ENCODE data around the gene RBM5.

DNA sequence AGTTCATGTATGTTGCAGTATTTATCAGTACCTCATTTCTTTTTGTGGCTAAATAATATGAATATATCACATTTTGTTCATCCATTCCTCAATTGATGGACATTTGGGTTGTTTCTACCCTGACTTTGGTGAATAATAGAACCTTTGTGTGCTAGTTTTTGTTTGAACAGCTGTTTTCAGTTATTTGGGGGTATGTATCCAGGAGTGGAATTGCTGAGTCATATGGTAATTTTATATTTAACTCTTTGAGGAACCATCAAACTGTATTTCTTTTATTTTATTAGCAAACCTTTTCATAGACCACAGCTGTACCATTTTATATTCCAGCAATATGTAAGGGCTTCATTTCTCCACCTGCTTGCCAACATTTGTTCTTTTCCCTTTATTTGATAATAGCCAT, 38.4 kb upstream of the RBM5 start:
- no peak for TF ChIP-seq POLR2AphosphoS5 (IDR thresholded peaks at IDR 0.05; ENCODE audit: low read depth, low read length)
- no peak for TF ChIP-seq POLR2A (IDR thresholded peaks at IDR 0.05; ENCODE audit: low read depth, low read length)
- TF ChIP-seq TAF1 (IDR thresholded peaks at IDR 0.05; ENCODE audit: low read depth, low read length): no peak

Data from GM12891 (cell line).